HG02884 (cell line): Measurements from ENCODE around the gene EYS.
"Not testable (repeated sequence)": the region's sequence is repeated elsewhere in the genome, so short reads cannot be mapped to it uniquely, and the experiment has no call there.

Experiments used
- ATAC-seq: cut with Tn5 transposase; IDR thresholded peaks from one replicate; pipeline ENCODE4 v1.9.1; 2021; ENCODE audit warnings: mild to moderate bottlenecking, moderate library complexity; ENCODE audit not compliant: unreplicated experiment

The EYS gene

DNA sequence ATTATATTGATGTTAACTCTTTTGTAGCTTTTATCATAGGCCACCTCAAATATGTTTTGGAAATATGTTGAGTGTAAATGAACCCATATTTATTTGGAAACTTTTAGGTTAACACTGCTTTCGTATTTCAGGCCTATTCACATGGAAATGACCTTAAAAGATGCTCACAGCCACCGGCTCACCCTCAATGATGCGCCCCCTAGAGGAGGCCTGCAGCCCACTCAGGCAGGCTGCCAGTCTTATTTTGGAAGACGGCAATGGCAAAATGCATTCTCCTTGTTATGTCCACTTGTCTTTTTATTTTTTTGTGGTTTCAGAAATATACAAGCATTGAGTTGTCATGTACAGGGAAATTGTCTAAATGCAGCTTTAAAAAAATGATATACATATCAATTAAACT lies 1201.7 kb downstream of the EYS start:
- ATAC-seq = no peak

DNA sequence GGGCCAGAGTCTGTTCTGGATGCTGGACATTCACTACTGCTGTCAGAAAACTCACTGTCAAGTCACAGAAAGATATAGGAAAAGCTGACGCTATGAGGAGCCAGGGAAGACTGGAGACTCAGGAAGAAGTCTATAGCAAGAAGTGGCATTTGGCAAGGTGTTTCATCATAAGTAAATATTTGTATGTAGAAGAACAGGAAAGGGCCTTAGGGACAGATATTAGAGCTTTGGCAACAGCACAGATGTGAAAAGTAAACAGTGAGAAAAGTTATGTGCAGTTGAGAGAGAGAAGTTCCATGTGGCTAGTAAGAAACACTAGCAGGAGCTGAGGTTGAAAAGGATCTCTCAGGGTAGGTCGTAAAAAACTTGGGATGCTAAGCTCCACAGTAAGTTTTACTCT lies 1202.5 kb downstream of the EYS start:
- ATAC-seq = no peak

DNA sequence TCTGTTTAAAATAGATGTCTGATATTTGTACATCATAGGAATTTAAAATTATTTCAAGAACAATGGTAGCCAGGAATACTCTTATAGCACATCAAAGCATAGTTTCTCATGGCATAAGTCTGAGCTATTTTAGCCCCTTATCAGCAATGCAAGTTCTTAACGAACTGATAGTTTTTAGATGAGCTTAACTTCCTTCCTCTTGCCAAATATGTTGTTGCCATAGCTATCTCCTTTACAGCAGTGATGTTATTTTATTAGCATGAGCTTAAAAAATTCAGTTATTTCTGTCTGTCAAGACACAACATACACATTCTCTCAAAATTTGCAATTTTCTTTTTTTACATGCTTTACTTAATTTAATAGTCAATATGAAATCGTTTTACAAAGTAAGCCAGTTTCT lies 1204.2 kb downstream of the EYS start:
- ATAC-seq = no peak

DNA sequence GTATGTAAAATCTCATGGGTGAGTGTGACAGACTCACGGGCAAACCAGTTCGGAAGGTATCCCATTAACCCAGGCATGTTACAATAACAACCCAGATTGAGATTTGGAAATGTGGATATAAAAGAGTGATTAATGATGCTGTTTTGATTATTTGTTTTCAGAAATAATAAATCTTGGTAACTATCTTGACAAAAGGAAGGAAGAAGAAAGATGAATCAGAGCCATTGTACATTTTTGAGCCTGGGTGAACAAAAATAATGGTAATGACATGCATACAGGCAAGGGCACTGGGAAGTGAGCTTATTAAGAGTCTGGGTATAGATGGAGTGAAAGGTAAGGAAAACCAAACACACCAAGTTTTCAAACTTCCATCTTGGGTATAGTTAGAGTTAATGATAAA lies 1209.4 kb downstream of the EYS start:
- ATAC-seq = no peak

DNA sequence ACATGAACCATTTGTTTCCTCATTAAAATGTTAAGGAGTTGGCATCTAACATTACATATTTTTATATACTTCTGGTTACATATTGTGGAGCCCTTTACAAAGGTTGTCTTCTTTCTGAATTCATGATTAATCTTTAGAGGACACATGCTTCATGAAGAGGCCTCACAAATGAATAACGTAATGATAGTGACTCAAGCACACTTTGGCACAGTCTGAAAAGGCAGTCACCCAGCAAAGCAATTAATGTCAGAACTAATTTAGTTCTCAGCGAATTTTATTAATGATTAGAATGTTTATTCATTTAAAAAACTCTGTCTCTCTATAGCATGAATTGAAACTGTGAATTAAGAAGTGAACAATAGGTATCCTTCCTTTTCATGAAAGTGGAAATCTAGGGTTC lies 1217.3 kb downstream of the EYS start:
- ATAC-seq = no peak

DNA sequence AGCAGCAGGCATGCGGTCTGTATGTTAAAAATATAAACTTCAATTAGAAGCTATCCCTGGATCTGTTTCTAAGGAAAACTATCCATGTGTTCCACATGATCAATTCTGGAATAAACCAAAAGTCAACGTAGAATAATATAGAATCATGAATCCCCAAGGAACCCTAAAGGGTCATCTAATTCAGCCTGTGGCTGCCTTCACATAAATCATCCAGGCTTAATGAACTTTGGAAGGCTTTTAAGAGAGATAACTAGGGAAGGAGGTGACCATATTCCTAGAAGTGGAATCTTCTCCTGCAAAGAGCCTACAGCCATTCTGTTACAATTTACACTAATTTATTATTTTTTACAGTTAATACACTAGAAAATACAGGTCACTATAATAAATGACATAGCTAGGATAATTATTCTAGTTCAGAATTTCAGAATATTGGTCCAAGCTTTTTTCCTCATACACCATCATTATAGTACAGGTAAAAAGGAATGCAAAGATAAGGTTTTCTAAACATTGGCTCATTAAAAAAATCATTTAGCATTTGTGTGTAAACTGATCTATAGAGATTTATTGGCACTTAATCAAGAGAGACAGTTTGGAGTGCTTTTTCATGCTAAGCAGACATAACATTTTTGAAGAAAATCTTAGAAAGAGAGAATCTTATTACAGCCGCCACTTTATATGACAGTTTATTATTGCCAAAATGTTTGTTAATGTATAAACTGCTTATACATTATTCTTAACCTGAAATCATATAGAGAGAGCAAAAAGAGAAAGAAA lies 1220.3 kb downstream of the EYS start:
- ATAC-seq = no peak

DNA sequence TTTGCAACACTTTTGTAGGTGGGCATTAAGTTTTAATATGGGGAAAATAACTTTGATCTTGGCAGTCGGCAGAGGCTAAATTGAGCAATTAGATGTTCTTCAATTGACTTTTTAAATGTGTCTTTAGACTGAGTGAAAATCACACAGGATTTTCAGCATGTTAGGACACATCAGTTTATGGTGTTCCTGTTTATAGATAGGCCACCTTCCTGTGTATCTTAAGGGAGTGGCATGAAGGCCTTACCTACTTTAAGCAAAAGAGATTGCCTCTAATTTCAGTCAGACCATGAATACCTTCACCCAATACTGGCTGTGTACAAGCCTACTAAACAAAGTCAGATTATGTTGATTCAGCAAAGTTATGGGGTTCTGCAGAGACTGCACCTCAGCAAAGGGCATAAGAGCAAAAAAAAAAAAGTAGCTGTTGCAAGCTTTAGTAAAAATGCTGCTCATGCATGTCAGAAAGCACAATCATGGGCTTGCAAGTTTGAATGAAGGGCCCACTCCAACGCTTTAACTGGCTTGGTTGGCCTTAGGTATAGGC lies 1223.0 kb downstream of the EYS start:
- no peak for ATAC-seq

DNA sequence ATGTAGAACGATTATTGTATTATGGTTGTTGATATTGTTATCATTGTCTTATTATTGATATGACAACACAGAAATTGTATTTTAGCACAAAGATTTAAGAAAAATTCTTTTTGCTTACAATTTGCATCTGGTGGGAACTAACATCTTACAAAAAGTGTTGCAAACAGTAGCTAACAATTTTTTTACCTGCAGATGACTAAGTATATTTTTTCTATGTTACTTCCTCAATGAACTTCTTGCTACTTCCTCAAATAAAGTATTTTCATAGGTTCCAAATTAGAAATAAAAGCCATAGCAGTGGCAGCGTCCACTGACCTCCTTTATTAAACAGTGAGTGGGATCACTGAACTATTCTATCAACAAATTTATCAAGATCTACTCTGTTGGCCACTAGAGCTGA lies 1224.4 kb downstream of the EYS start:
- no peak for ATAC-seq

DNA sequence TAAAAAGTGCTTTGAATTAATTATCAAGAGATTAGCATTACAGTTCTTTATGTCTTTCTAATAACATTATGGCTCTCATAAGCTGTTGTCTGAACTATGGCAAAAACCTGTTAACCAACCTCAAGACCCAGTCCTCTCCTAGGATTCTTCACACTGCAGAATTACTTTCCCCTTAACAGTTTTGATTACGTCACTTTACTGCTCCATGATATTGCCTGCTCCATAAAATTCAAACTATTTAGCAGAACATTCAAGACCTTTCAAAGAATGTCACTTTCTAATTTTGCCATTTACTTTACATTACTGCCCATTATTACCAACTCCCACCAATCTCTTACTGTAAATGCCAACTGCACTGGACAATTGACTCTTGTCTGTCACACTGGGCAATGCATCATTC lies 1227.9 kb downstream of the EYS start:
- ATAC-seq = no peak

DNA sequence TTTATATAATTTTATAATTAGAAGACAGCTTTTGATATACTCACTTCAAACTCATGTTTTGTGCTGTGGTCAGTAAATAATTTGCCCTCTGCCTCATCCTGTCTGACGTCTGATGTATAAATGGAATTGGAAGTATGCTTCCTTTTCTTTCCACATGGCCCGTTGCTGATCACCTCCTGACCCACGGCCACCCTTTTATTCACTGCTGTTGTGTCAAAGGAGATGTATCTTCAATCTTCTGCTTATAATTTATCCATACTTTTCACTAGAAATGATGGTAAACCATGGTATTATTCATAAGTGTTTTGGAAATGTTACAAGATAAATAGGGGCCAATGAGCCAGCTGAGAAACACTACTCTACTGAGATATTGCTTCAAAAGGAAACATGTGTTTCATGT lies 1229.6 kb downstream of the EYS start:
- no peak for ATAC-seq

DNA sequence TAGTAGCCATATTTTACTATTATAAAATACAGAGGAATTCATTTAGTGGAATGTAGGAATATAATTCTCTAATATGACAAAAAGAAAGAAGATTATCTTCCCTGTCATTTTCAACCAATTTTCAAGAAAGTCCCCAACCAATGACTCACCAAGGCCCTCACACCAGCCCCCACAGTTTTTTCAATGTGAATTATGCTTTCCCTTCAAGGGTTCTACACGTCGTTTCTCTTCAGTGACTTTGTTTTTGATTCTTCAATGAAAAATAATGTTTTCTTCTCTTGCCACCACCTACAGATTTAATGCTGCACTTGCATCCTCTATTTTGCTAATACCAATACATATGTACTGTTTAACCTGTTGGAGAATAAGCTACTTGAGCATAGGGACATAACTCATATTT lies 1230.1 kb downstream of the EYS start:
- no peak for ATAC-seq

DNA sequence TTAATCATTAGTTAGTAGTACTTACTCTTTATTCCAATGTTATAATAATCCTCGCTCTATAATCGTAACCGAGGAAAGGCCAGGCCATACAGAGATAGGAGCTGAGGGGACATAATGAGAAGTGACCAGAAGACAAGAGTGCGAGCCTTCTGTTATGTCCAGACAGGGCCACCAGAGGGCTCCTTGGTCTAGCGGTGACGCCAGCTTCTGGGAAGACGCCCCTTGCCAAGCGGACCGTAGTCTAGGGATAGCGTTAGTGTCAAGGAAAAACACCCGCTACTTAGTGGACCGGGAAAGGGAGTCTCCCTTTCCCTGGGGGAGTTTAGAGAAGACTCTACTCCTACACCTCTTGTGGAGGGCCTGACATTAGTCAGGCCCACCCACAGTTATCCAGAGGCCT lies 1237.6 kb downstream of the EYS start:
- ATAC-seq = not testable (repeated sequence)

DNA sequence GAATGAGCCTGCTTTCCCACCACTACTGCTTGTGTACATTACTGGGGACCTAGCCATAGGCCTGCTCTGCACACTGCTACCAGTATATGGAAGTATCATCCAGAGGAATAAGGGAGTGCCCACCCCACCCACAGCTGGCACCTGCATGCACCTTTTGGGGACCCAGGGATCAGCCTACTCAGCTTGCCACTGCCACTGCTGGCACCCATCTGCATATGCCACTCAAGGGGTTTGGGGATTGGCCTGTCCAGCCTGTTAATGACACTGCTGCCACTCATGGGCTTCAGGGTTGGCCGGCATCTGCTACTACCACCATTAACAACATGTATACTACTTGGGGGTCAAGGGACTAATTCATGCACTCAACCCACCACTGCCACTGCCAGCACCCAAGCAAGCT lies 1239.4 kb downstream of the EYS start:
- ATAC-seq = no peak

DNA sequence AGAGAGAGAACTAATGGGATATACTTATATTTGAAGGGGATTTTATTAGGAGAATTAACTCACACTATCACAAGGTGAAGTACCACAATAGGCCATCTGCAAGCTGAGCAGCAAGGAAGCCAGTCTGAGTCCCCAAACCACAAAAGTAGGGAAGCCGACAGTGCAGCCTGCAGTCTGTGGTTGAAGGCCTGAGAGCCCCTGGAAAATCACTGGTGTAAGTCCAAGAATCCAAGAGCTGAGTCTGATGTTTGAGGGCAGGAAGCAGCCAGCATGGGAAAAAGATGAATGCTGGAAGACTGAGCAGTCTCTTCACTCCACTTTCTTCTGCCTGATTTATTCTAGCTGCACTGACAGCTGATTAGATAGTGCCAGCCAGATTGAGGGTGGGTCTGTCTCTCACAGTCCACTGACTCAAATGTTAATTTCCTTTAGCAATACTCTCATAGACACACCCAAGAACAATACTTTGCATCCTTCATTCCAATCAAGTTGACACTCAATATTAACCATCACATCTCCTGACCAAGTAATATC lies 1247.5 kb downstream of the EYS start:
- ATAC-seq = no peak

DNA sequence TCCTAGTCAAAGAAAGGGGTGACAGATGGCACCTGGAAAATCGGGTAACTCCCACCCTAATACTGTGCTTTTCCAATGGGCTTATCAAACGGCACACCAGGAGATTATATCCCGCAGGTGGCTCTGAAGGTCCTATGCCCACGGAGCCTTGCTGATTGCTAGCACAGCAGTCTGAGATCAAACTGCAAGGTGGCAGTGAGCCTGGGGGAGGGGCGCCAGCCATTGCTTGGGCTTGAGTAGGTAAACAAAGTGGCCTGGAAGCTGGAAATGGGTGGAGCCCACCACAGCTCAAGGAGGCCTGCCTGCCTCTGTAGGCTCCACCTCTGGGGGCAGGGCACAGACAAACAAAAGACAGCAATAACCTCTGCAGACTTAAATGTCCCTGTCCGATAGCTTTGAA lies 1258.9 kb downstream of the EYS start:
- not testable (repeated sequence) for ATAC-seq

DNA sequence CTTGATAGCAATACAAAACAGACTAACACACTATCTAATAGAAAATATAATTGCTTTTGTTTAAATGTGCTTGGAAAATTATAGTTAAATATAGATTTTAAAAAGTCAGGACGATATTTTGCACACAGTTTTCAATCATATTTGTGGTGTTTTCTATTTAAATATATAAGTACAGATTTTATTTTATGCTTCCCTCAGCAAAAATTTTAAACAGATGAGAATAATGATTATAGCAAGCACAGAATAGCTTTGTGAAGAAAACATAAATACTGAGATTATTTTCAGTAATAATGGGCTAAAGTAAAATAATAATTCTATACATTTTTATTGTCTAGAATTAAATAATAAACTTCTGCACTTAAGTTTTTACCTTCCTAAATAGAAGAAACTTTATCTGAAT lies 1262.0 kb downstream of the EYS start:
- no peak for ATAC-seq

DNA sequence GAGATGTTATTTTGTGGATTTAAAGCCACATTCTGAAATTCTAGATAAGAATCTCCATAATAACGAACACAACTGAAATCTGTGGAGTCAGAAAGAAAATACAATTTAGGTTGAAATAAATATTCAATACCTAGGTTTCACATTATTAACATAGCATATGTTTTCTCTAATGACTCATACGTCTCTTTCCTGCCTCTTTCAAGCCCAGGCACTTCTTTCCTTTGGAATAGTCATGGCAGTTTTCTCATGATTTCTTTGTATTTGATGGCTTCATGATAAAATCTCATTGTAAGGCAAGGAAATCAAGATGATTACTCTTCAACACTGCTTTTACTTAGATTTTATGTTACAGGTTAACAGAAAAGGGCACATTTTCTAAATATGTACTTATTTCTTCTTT lies 1267.8 kb downstream of the EYS start:
- ATAC-seq = no peak

DNA sequence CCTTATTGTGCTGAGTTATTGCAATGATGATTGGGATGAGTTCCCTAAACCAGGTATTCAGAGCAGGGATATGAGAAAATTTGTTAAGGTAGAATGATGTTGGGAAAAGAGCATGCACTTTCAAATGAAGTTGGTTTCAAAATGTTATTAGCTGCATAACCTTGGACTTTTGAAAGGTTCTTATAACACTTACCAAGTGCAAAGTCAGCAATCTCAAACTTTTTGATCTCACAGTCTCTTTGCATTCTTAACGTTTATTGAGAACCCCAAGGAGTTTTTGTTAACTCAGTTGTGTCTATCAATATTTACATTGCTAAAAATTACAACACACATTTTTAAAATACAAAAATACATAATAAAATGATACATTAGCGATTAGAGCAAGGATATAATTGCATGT lies 1269.0 kb downstream of the EYS start:
- ATAC-seq = no peak

DNA sequence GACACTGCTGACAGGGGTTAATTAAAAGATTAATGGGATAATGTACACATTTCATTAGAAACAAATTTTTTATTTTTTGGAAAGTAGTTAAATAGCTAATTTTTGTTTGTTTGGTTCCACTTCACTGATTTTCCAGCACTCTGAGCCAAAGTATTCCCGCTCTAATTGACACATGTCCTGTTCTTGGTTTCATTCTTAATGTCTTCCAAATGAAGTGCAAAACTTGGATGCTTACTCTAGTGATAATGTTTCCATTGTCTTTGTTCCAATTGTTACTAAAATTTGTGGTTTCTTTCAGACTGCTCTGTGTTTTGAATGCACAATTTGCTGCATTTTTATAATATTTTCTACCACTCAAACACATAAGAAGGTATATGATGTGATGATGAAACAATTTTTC lies 1277.1 kb downstream of the EYS start:
- ATAC-seq = no peak

DNA sequence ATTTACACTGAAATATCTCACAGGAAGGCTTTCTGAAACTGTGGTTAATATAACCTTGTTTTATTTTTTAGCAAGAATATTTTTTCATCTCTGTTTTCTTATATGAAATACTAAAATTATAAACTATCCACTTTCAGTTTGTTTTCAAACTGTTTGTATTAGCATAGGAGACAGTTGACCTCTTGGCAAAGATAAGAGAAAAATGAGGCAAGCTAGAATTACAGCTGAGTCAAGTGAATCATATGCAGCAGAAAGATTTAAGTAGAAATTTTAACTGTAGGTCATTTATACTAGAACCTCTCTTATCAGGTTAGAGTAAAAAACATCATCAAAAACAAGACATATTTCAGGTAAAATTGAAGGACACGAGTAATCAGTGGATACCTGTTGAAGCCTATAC lies 1278.8 kb downstream of the EYS start:
- no peak for ATAC-seq

DNA sequence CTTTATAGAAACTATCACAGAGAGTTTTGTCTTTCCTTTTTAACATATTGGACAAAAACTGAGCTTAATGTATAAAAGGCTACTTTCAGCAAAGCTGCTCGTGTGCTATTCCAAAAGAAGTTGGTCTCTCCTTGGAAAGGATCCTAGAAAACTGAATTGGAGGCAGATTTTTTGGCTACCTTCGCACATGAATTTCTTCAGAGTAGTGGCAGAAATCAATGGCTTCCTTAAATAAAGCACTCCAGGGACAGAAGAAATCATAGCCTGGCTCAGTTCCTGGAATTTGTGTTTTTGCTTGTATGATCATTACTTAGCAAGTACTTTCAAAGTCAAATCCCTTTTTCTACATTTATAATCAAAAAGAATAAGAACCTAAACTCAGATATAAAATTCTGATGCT lies 1291.1 kb downstream of the EYS start:
- ATAC-seq = no peak

DNA sequence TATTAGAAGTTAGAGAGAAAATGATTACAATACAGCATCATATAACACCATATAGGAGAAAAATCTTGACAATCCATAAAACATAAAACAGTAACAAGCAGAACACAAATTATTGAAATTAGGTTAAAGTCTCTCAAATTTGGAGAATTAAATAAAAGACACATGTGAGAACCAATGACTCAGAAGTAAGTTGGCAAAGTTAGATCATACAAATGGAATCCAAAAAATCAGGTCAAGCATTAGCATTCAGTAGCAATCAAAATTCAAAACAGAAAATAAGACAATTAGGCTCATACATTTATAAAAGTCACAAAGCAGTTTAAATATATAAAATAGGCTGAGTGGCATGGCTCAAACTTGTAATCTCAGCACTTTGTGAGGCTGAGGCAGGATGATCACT lies 1295.8 kb downstream of the EYS start:
- no peak for ATAC-seq

DNA sequence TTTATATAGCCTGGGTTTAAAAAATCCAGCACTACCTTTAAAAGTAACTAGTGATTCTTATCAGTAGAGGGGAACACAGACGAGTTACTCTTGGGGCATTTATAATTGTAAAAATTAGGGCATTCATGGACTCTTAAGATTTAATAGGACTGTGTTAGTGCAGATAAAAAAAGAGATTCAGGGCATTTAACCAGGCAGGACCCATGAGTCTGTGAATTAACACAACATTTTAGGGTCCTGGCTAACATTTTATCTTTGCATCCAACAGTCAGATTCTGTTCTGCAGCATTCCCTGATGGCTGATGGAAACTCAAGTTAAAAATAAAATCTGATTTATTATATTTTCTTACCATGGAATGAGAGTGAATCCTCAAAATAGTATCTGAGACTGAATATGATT lies 1297.1 kb downstream of the EYS start:
- no peak for ATAC-seq
